Nephron progenitor cell (in vitro differentiated cells): ENCODE data around the gene ECSIT.

ENCODE experiments used
- DNase-seq: peaks from one replicate; pipeline ENCODE4 v3.0.0; 2021
- H3K27ac Mint-ChIP-seq: 2 replicates; pipeline ENCODE4 v1.8.0; 2021; ENCODE audit warnings: mild to moderate bottlenecking, moderate library complexity, mixed read lengths
- H3K27me3 Mint-ChIP-seq: 2 replicates; pipeline ENCODE4 v1.8.0; 2021; ENCODE audit warnings: mild to moderate bottlenecking, low read depth, mixed read lengths; ENCODE audit not compliant: poor library complexity
- H3K36me3 Mint-ChIP-seq: 2 replicates; pipeline ENCODE4 v1.8.0; 2021; ENCODE audit warnings: low read depth, mixed read lengths
- H3K4me1 Mint-ChIP-seq: 2 replicates; pipeline ENCODE4 v1.8.0; 2021; ENCODE audit warnings: mixed read lengths
- H3K4me3 Mint-ChIP-seq: 2 replicates; pipeline ENCODE4 v1.8.0; 2021; ENCODE audit warnings: mild to moderate bottlenecking, moderate library complexity, mixed read lengths
- H3K9me3 Mint-ChIP-seq: 2 replicates; pipeline ENCODE4 v1.8.0; 2021; ENCODE audit warnings: mild to moderate bottlenecking, moderate library complexity, mixed read lengths
- TF ChIP-seq, protein P1 (sequence below): fragments of 200-600 bp; sonication (generic); IDR thresholded peaks from 2 replicates; pipeline ENCODE4 v1.5.0; 2021; ENCODE audit warnings: antibody characterized with exemption

Gene ECSIT

DNA sequence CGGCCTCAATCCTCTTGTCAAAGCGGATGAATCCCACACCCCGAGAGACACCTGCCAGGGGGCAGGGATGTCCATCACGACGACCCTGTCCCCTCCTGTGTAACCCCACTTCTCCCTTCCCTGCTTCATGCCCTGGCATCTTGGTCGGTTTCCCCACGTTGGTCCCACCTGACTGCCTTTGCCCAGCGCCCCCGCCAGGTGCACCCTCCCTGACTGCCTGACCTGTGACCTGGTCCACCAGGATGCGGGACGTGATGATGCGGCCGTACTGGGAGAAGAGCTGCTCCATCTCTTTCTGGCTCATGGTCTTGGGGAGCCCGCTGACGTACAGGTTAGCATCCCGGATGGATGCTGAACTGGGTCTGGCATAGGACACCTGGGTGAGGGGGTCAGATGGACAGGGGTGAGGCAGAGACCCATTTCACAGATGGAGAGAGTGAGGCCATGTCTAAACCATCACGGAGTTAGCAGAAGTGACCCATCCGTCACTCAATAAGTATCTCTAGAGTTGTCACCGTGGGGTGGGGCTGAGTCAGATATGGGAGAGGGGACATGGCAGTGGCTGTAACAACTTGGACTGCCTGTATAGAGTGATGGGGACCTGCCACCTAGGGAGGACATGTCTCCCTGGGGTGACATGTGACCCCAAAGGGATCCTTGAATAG lies 70.6 kb downstream of the ECSIT start:
- Mint-ChIP-seq H3K27me3 (peaks cover 16% of the 10 kb centered on the region), H3K9me3 (no peaks in the 10 kb centered on the region), H3K36me3 (no peaks in the 10 kb centered on the region), H3K27ac (no peak overlapping the region), H3K4me3 (no peak overlapping the region), H3K4me1 (peaks cover 13% of the 10 kb centered on the region)
- DNase-seq, result no peak
- TF ChIP-seq, protein P1, sequence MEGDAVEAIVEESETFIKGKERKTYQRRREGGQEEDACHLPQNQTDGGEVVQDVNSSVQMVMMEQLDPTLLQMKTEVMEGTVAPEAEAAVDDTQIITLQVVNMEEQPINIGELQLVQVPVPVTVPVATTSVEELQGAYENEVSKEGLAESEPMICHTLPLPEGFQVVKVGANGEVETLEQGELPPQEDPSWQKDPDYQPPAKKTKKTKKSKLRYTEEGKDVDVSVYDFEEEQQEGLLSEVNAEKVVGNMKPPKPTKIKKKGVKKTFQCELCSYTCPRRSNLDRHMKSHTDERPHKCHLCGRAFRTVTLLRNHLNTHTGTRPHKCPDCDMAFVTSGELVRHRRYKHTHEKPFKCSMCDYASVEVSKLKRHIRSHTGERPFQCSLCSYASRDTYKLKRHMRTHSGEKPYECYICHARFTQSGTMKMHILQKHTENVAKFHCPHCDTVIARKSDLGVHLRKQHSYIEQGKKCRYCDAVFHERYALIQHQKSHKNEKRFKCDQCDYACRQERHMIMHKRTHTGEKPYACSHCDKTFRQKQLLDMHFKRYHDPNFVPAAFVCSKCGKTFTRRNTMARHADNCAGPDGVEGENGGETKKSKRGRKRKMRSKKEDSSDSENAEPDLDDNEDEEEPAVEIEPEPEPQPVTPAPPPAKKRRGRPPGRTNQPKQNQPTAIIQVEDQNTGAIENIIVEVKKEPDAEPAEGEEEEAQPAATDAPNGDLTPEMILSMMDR, result no peak

DNA sequence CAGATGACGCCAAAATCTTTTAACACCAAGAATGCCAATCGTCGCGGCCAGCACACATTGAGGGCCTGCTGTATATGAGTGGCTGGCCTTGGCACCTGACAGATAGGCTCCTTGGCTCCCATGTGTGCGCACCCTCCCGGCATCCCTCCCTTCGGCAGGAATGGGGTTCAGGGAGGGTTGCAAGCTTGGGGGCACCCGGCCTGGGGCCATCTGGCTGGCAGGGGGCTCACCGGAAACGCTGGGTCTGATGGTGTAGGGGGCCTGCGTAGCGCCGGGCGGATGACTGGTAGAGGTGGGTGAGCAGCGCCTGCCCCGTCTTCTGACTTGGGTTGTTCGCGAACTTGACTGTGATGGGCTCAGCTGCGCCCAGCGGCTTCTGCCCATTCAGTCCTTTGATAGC lies 71.1 kb downstream of the ECSIT start:
- Mint-ChIP-seq H3K9me3 (no peaks in the 10 kb centered on the region), H3K27me3 (peaks cover 16% of the 10 kb centered on the region), H3K27ac (no peak overlapping the region), H3K4me1 (peaks cover 18% of the 10 kb centered on the region), H3K36me3 (no peaks in the 10 kb centered on the region), H3K4me3 (no peak overlapping the region)
- TF ChIP-seq, protein P1, result no peak
- DNase-seq, result no peak

DNA sequence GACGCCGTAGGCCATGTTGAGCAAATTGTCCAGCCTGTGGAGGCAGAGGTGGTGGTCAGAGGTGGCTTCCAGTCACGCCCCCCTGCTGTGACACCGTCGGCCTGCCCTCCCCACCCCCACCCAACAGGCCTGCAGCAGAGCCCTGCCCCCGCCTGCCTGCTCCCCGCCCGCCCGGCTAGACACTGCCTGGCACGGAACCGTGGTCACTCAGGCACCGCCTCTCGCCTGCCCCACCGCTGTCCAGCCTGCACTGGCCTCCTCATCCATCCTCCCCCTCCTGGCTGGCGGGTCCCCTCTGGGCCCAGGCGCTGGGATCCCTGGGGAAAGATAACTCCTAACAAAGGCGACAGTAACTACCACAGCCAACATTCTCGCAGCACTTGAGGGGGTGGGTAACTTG lies 71.8 kb downstream of the ECSIT start:
- Mint-ChIP-seq H3K27ac (no peak overlapping the region), H3K27me3 (peaks cover 16% of the 10 kb centered on the region), H3K9me3 (no peaks in the 10 kb centered on the region), H3K4me3 (no peak overlapping the region), H3K36me3 (no peaks in the 10 kb centered on the region), H3K4me1 (peaks cover 26% of the 10 kb centered on the region)
- TF ChIP-seq, protein P1, result no peak
- peak; percentile 56 for DNase-seq

DNA sequence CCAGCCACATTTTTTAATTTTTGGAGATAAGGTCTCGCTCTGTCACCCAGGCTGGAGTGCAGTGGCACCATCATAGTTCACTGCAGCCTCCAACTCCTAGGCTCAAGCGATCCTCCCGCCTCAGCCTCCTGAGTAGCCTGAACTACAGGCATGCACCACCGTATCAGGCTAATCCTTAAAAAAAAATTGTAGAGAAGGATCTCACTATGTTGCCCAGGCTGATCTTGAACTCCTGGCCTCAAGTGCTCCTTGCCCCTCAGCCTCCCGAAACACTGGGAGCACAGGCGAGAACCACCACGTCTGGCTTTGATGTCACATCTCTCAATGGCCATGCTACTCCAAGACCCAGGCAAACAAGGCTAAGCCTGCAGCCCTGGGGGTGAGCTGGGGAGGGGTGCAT lies 72.3 kb downstream of the ECSIT start:
- H3K9me3 Mint-ChIP-seq, result no peaks in the 10 kb centered on the region
- H3K4me3 Mint-ChIP-seq, result no peak overlapping the region
- H3K27me3 Mint-ChIP-seq, result peaks cover 14% of the 10 kb centered on the region
- peaks cover 30% of the 10 kb centered on the region for H3K4me1 Mint-ChIP-seq
- no peaks in the 10 kb centered on the region for H3K36me3 Mint-ChIP-seq
- DNase-seq, result no peak
- TF ChIP-seq, protein P1, result no peak
- no peak overlapping the region for H3K27ac Mint-ChIP-seq
